Ishikawa (cell line): ENCODE data around the gene ELMO1.

Experiments used
- CEBPB ChIP-seq: IDR thresholded peaks from 2 replicates; pipeline ENCODE4 v1.6.1; 2012
- CREB1 ChIP-seq: IDR thresholded peaks from 2 replicates; pipeline ENCODE4 v1.6.1; 2012; ENCODE audit warnings: low read depth
- EGR1 ChIP-seq: IDR thresholded peaks from 2 replicates; pipeline ENCODE4 v1.6.1; 2012
- EP300 ChIP-seq: IDR thresholded peaks from 2 replicates; pipeline ENCODE4 v1.6.1; 2012; ENCODE audit warnings: borderline replicate concordance
- FOXM1 ChIP-seq: IDR thresholded peaks from 2 replicates; pipeline ENCODE4 v1.6.1; 2012; ENCODE audit warnings: low read depth, borderline replicate concordance
- MAX ChIP-seq: IDR thresholded peaks from 2 replicates; pipeline ENCODE4 v1.6.1; 2012
- NFIC ChIP-seq: IDR thresholded peaks from 2 replicates; pipeline ENCODE4 v1.6.1; 2012
- RAD21 ChIP-seq: IDR thresholded peaks from 2 replicates; pipeline ENCODE4 v1.6.1; 2012; ENCODE audit warnings: low read depth
- REST ChIP-seq: IDR thresholded peaks from 2 replicates; pipeline ENCODE4 v1.6.1; 2012; ENCODE audit warnings: low read depth, mild to moderate bottlenecking
- TAF1 ChIP-seq: IDR thresholded peaks from 2 replicates; pipeline ENCODE4 v1.6.1; 2012; ENCODE audit warnings: low read depth, mild to moderate bottlenecking
- TCF12 ChIP-seq: IDR thresholded peaks from 2 replicates; pipeline ENCODE4 v1.6.1; 2012; ENCODE audit warnings: low read depth
- TEAD4 ChIP-seq: IDR thresholded peaks from 2 replicates; pipeline ENCODE4 v1.6.1; 2012
- USF1 ChIP-seq: IDR thresholded peaks from 2 replicates; pipeline ENCODE4 v1.6.1; 2012
- YY1 ChIP-seq: IDR thresholded peaks from 2 replicates; pipeline ENCODE4 v1.6.1; 2012; ENCODE audit warnings: low read depth
- ZBTB7A ChIP-seq: IDR thresholded peaks from 2 replicates; pipeline ENCODE4 v1.6.1; 2012; ENCODE audit warnings: low read depth

The ELMO1 gene

GRCh38 chr7:36906956-36907635 is 541.6 kb downstream of the ELMO1 start:
- TF ChIP-seq CEBPB (no peak), YY1 (no peak), TCF12 (no peak), TAF1 (no peak), USF1 (no peak), EGR1 (no peak), NFIC (no peak), ZBTB7A (no peak), FOXM1 (no peak), REST (no peak)

GRCh38 chr7:36906448-36906847 is 542.2 kb downstream of the ELMO1 start:
- TF ChIP-seq EGR1, result no peak
- TF ChIP-seq ZBTB7A, result no peak
- no peak for TF ChIP-seq REST
- no peak for TF ChIP-seq TEAD4
- no peak for TF ChIP-seq CEBPB
- TF ChIP-seq TCF12, result no peak
- no peak for TF ChIP-seq EP300
- TF ChIP-seq RAD21, result no peak
- no peak for TF ChIP-seq NFIC
- TF ChIP-seq TAF1, result no peak
- TF ChIP-seq CREB1, result no peak
- no peak for TF ChIP-seq MAX
- TF ChIP-seq YY1, result no peak
- no peak for TF ChIP-seq FOXM1
- TF ChIP-seq USF1, result no peak

GRCh38 chr7:36905841-36906240 is 542.8 kb downstream of the ELMO1 start:
- TF ChIP-seq TAF1, result no peak
- TF ChIP-seq TCF12, result no peak
- no peak for TF ChIP-seq FOXM1
- no peak for TF ChIP-seq YY1
- no peak for TF ChIP-seq CEBPB
- TF ChIP-seq REST, result no peak
- no peak for TF ChIP-seq CREB1

GRCh38 chr7:36904802-36905201 is 543.9 kb downstream of the ELMO1 start:
- TF ChIP-seq FOXM1, result no peak
- no peak for TF ChIP-seq TEAD4
- TF ChIP-seq MAX, result no peak
- TF ChIP-seq REST, result no peak
